PFSK-1 (cell line): Measurements from ENCODE around the gene SVIL.

Experiments used
- SIN3A ChIP-seq: IDR thresholded peaks from 2 replicates; pipeline ENCODE4 v1.6.1; 2012; ENCODE audit warnings: mild to moderate bottlenecking, low read length, moderate library complexity, borderline replicate concordance; ENCODE audit not compliant: insufficient read depth
- TAF1 ChIP-seq: IDR thresholded peaks from 2 replicates; pipeline ENCODE4 v1.6.1; 2012; ENCODE audit warnings: low read length, control low read depth, borderline replicate concordance; ENCODE audit not compliant: insufficient read depth

DNA sequence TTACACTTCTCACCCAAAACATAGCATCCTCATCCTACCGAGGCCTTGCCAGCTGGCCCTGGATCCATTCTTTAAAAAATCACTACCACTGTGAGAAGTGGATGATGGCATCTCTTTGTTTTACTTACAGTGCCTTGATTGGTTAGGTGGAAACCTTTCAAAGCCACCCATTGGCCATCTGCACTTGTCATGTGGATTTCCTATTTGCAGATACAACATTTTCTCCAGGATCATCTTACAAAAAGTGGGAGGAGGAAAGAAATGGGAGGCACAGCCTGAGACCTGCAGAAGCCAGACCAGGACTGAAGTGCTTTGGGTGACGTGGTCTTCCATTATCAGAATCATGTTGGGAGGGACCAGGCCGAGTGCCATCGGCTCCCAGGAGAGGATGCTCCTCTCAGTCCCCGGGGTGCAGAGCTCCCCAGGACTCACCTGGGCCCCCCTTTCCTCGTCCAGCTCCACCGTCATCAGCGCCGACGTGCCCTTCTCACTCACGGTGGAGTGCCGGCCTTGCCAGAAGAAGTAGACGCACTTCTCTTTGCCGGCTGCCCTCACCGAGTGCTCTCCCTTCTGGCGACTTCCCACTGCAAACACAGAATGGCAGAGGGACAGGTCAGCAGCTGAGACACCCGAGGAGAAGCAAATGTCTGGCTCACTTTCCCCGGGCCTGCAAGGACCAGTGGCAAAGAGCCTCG lies 161.2 kb downstream of the SVIL start:
- TF ChIP-seq SIN3A (no peak), TAF1 (no peak)
